Immature natural killer cell (primary cell): ENCODE results near the gene LRR1. TPM values are rescaled to one million over a fixed set of nuclear protein-coding genes. Genes with fewer than 3 reads are reported as not detected.
A peak's percentile ranks its signal among the peaks of the same experiment; 100 is the strongest.
"Not testable (repeated sequence)": the region's sequence is repeated elsewhere in the genome, so short reads cannot be mapped to it uniquely, and the experiment has no call there.

Experiments
- DNase-seq, 3 donors: peaks; one replicate each; pipeline ENCODE4 v3.0.0; 2022; ENCODE audit warnings: mixed read lengths in 1 of 3
- H3K27ac Mint-ChIP-seq, 6 donors: one replicate each; pipeline ENCODE4 v1.8.0; 2020; ENCODE audit warnings: mixed read lengths in 6 of 6, mild to moderate bottlenecking in 5 of 6, inconsistent platforms in 4 of 6, moderate library complexity in 3 of 6
- H3K27me3 Mint-ChIP-seq, 3 donors: one replicate each; pipeline ENCODE4 v1.8.0; 2020 to 2021; ENCODE audit warnings: low read depth in 3 of 3, mild to moderate bottlenecking in 3 of 3, mixed read lengths in 3 of 3, moderate library complexity in 3 of 3, inconsistent platforms in 1 of 3
- H3K36me3 Mint-ChIP-seq, 3 donors: one replicate each; pipeline ENCODE4 v1.8.0; 2020; ENCODE audit warnings: mixed read lengths in 3 of 3, inconsistent platforms in 2 of 3, mild to moderate bottlenecking in 2 of 3
- H3K4me1 Mint-ChIP-seq, 2 donors: one replicate each; pipeline ENCODE4 v1.8.0; 2020; ENCODE audit warnings: inconsistent platforms in 2 of 2, mild to moderate bottlenecking in 2 of 2, mixed read lengths in 2 of 2, moderate library complexity in 1 of 2
- H3K4me3 Mint-ChIP-seq, 5 donors: one replicate each; pipeline ENCODE4 v1.8.0; 2020; ENCODE audit warnings: mild to moderate bottlenecking in 5 of 5, mixed read lengths in 5 of 5, inconsistent platforms in 3 of 5, moderate library complexity in 3 of 5
- H3K9me3 Mint-ChIP-seq, 6 donors: one replicate each; pipeline ENCODE4 v1.8.0; 2020; ENCODE audit warnings: mild to moderate bottlenecking in 6 of 6, mixed read lengths in 6 of 6, inconsistent platforms in 4 of 6, moderate library complexity in 3 of 6
- polyA plus RNA-seq, 3 donors: library from polyadenylated mRNA; unstranded; fragments of 300-500 nt; fragmentation: Illumina TruSeq; gene quantifications; one replicate each; pipeline ENCODE4 v1.2.3, GENCODE V29; 2021

Gene LRR1
- polyA plus RNA-seq, 3 donors from 2014 or later, result 10.6 to 14.4 (median 12.5) TPM

GRCh38 chr14:49607583-49607982 lies 8.8 kb downstream of the LRR1 start:
- DNase-seq, result no peak
- no peak overlapping the region for H3K27ac Mint-ChIP-seq
- H3K4me3 Mint-ChIP-seq, result no peak overlapping the region
- no peaks in the 10 kb centered on the region for H3K9me3 Mint-ChIP-seq
- peaks cover 0 to 2% (median 0%) of the 10 kb centered on the region in 3 donors for H3K27me3 Mint-ChIP-seq
- peaks cover 3 to 11% (median 9%) of the 10 kb centered on the region in 3 donors for H3K36me3 Mint-ChIP-seq
- peaks cover 0 to 4% of the 10 kb centered on the region in 2 donors for H3K4me1 Mint-ChIP-seq

GRCh38 chr14:49612251-49612650 lies 13.5 kb downstream of the LRR1 start:
- Mint-ChIP-seq H3K4me3 (no peak overlapping the region), H3K9me3 (no peaks in the 10 kb centered on the region), H3K36me3 (peaks cover 0 to 4% (median 3%) of the 10 kb centered on the region in 3 donors), H3K27ac (no peak overlapping the region), H3K27me3 (peaks cover 0 to 2% (median 0%) of the 10 kb centered on the region in 3 donors), H3K4me1 (peaks cover 0 to under 1% of the 10 kb centered on the region in 2 donors)
- DNase-seq, result no peak

- H3K9me3 Mint-ChIP-seq, result no peaks in the 10 kb centered on the region
- H3K4me3 Mint-ChIP-seq, result no peak overlapping the region
- DNase-seq, result no peak
- peaks cover 0 to 2% (median 0%) of the 10 kb centered on the region in 3 donors for H3K27me3 Mint-ChIP-seq
- H3K36me3 Mint-ChIP-seq, result peaks cover 0 to 6% (median 3%) of the 10 kb centered on the region in 3 donors
- peaks cover 2 to 4% of the 10 kb centered on the region in 2 donors for H3K4me1 Mint-ChIP-seq
- no peak overlapping the region for H3K27ac Mint-ChIP-seq
Measured at GRCh38 chr14:49612671-49613070, 13.9 kb downstream of the LRR1 start.

DNA sequence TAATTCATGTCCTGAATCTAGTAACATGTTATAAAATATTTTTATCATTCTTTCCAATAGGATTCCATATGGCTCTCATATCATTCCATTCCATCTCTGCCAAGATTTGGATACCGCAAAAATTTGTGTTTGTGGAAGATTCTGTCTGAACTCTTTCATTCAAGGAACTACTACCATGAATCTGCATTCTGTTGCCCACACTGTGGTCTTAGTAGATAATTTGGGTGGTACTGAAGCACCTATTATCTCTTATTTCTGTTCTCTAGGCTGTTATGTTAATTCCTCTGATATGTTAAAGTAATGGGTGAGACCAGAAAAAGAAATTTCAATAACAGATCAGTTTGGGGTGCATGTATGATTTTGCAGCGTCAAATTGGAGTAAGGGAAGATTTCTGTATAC lies 15.5 kb downstream of the LRR1 start:
- no peak for DNase-seq
- Mint-ChIP-seq H3K4me3 (no peak overlapping the region), H3K27me3 (peaks cover 0 to 2% (median 2%) of the 10 kb centered on the region in 3 donors), H3K36me3 (peaks cover 3 to 9% (median 9%) of the 10 kb centered on the region in 3 donors), H3K9me3 (no peaks in the 10 kb centered on the region), H3K27ac (no peak overlapping the region), H3K4me1 (peaks cover 15 to 20% of the 10 kb centered on the region in 2 donors)

GRCh38 chr14:49615776-49616175 lies 17.0 kb downstream of the LRR1 start:
- no peaks in the 10 kb centered on the region for H3K9me3 Mint-ChIP-seq
- peaks cover 27 to 33% of the 10 kb centered on the region in 2 donors for H3K4me1 Mint-ChIP-seq
- peak overlapping the region in 5 of 6 donors; percentile 28 to 67 (median 55) for H3K27ac Mint-ChIP-seq
- no peak for DNase-seq
- H3K36me3 Mint-ChIP-seq, result peaks cover 3 to 9% (median 9%) of the 10 kb centered on the region in 3 donors
- H3K27me3 Mint-ChIP-seq, result peaks cover 5 to 11% (median 9%) of the 10 kb centered on the region in 3 donors
- no peak overlapping the region for H3K4me3 Mint-ChIP-seq

DNA sequence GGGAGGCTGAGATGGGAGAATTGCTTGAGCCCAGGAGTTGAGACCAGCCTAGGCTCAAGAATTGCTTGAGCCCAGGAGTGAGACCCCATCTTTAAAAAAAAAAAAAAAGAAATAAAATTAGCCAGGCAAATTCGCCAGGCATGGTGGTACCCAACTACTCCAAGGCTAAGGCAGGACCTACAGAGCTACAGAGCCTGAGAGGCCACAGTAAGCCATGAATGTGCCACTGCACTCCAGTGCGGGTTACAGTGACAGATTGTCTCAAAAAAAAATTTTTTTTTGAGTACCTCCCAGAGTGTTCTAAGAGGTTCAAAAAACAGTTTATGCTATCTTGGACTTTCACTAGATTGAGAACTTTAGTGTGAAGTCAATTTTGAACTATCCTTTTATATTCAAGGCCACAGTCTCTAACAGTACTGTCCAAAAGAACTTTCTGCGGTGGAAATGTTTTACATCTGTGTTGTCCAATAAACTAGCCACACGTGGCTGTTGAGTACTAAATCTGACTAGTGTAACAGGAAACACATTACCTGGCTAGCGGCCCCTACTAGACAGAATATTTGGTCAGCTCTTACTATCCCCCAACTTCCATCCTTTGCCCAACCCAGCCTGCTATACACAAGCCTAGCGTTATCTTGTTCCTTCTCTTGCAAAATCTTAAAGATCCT lies 19.2 kb downstream of the LRR1 start:
- DNase-seq, result no peak
- Mint-ChIP-seq H3K27me3 (peaks cover 8 to 13% (median 11%) of the 10 kb centered on the region in 3 donors), H3K4me1 (peaks cover 45 to 50% of the 10 kb centered on the region in 2 donors), H3K36me3 (peaks cover 3 to 9% (median 9%) of the 10 kb centered on the region in 3 donors), H3K4me3 (peak overlapping the region; percentile 3 to 98 (median 56)), H3K9me3 (no peaks in the 10 kb centered on the region), H3K27ac (peak overlapping the region; percentile 73 to 100 (median 97))

GRCh38 chr14:49619273-49619672 lies 20.5 kb downstream of the LRR1 start:
- H3K36me3 Mint-ChIP-seq, H3K9me3 Mint-ChIP-seq, DNase-seq: not testable (repeated sequence)
- Mint-ChIP-seq H3K4me3 (peak overlapping the region; percentile 97 to 99 (median 98)), H3K4me1 (peaks cover 57 to 62% of the 10 kb centered on the region in 2 donors), H3K27me3 (peaks cover 8 to 13% (median 11%) of the 10 kb centered on the region in 3 donors), H3K27ac (peak overlapping the region; percentile 96 to 100 (median 99))

DNA sequence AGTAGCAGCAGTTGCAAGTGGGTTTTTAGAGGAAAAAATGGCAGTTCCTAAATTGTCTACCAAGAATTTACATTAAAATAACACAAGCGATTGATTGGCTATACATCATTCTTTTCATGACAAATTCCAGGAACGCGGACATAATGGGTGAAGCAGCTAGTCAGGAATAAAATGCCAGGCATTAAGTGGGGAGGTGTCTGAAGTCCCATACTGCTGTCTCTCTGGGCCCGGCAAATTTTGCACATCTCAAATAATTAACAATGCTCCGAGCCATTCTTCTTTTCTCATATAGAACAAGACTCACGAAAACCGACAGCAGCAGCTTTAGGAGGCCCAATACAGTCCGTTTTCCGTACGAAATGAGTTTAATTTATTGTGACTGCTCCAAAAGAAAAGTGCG lies 21.0 kb downstream of the LRR1 start:
- Mint-ChIP-seq H3K9me3 (no peaks in the 10 kb centered on the region), H3K4me3 (peak overlapping the region; percentile 97 to 99 (median 98)), H3K4me1 (peaks cover 58 to 67% of the 10 kb centered on the region in 2 donors), H3K27me3 (peaks cover 8 to 13% (median 11%) of the 10 kb centered on the region in 3 donors), H3K36me3 (peaks cover 3 to 9% (median 9%) of the 10 kb centered on the region in 3 donors), H3K27ac (peak overlapping the region; percentile 96 to 100 (median 99))
- DNase-seq, result no peak

- H3K9me3 Mint-ChIP-seq, result no peaks in the 10 kb centered on the region
- H3K4me1 Mint-ChIP-seq, result peaks cover 60 to 74% of the 10 kb centered on the region in 2 donors
- peak within 1 kb of the TSS; percentile 96 to 100 (median 99) for H3K27ac Mint-ChIP-seq
- H3K36me3 Mint-ChIP-seq, result peaks cover 3 to 9% (median 9%) of the 10 kb centered on the region in 3 donors
- peak within 1 kb of the TSS; percentile 97 to 99 (median 98) for H3K4me3 Mint-ChIP-seq
- DNase-seq, result peak; percentile 98
- peaks cover 8 to 13% (median 11%) of the 10 kb centered on the region in 3 donors for H3K27me3 Mint-ChIP-seq
Measured at GRCh38 chr14:49620182-49621113, 21.7 kb downstream of the LRR1 start, which contains the start of the genes MGAT2 and RPL36AL. Gene MGAT2 (plus strand): TSS chr14:49620799. CDS start chr14:49621269, 470 bp downstream. Gene RPL36AL (minus strand): TSS chr14:49620626. CDS start chr14:49619104, 1,522 bp downstream.

DNA sequence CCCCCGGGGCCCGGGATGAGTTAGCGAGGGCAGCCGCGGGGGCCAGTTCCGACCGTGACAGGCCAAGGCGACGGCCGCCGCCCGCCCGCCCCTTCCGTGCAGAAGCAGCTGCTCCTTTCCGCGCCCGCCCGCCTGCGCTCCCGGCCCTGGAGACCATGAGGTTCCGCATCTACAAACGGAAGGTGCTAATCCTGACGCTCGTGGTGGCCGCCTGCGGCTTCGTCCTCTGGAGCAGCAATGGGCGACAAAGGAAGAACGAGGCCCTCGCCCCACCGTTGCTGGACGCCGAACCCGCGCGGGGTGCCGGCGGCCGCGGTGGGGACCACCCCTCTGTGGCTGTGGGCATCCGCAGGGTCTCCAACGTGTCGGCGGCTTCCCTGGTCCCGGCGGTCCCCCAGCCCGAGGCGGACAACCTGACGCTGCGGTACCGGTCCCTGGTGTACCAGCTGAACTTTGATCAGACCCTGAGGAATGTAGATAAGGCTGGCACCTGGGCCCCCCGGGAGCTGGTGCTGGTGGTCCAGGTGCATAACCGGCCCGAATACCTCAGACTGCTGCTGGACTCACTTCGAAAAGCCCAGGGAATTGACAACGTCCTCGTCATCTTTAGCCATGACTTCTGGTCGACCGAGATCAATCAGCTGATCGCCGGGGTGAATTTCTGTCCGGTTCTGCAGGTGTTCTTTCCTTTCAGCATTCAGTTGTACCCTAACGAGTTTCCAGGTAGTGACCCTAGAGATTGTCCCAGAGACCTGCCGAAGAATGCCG lies 22.6 kb downstream of the LRR1 start:
- H3K27me3 Mint-ChIP-seq, result peaks cover 8 to 13% (median 11%) of the 10 kb centered on the region in 3 donors
- H3K4me3 Mint-ChIP-seq, result peak overlapping the region; percentile 97 to 99 (median 98)
- H3K9me3 Mint-ChIP-seq, result no peaks in the 10 kb centered on the region
- peak overlapping the region; percentile 96 to 100 (median 99) for H3K27ac Mint-ChIP-seq
- H3K4me1 Mint-ChIP-seq, result peaks cover 62 to 78% of the 10 kb centered on the region in 2 donors
- peaks cover 3 to 9% (median 9%) of the 10 kb centered on the region in 3 donors for H3K36me3 Mint-ChIP-seq
- no peak for DNase-seq

GRCh38 chr14:49622022-49622607 lies 23.4 kb downstream of the LRR1 start:
- no peak for DNase-seq
- H3K9me3 Mint-ChIP-seq, result no peaks in the 10 kb centered on the region
- peaks cover 63 to 80% of the 10 kb centered on the region in 2 donors for H3K4me1 Mint-ChIP-seq
- H3K27me3 Mint-ChIP-seq, result peaks cover 8 to 13% (median 11%) of the 10 kb centered on the region in 3 donors
- peak overlapping the region; percentile 97 to 99 (median 98) for H3K4me3 Mint-ChIP-seq
- peak overlapping the region; percentile 84 to 100 (median 98) for H3K27ac Mint-ChIP-seq
- H3K36me3 Mint-ChIP-seq, result peaks cover 3 to 11% (median 11%) of the 10 kb centered on the region in 3 donors

DNA sequence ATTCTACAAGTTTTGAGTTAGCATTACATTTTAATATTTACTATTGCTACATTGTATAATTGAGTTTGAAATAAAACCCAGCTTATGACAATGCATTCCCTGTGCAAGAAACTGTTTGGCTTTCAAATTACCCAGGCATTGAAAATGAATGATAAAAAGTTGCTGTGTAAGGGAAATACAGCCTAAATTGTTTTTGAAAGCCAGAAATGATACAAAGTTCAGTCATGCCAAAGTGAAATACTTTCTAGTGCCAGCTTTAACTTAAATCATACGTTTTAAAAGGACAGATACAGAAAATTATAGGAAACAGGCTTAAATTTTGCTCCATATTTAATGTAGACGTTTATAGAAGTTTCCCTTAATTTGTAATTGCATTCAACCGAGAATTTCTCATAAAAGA lies 24.6 kb downstream of the LRR1 start:
- peak overlapping the region; percentile 50 to 82 (median 77) for H3K27ac Mint-ChIP-seq
- DNase-seq, result no peak
- H3K9me3 Mint-ChIP-seq, result no peaks in the 10 kb centered on the region
- H3K27me3 Mint-ChIP-seq, result peaks cover 8 to 13% (median 11%) of the 10 kb centered on the region in 3 donors
- H3K4me1 Mint-ChIP-seq, result peaks cover 58 to 73% of the 10 kb centered on the region in 2 donors
- peak overlapping the region in 3 of 5 donors; percentile 33 to 98 (median 98) for H3K4me3 Mint-ChIP-seq
- peaks cover 0 to 10% (median 9%) of the 10 kb centered on the region in 3 donors for H3K36me3 Mint-ChIP-seq
